HCT116 (cell line): Measurements from ENCODE around the gene APBA1.

Experiments
- CEBPB ChIP-seq: IDR thresholded peaks from 2 replicates; pipeline ENCODE4 v1.6.1; 2012; ENCODE audit warnings: low read depth
- CTCF ChIP-seq, 3 experiments: fragments of 200-600 bp in 1 of 3; sonication (generic) in 1 of 3; IDR thresholded peaks in 2 of 3; conservative IDR thresholded peaks in 1 of 3; 2 replicates each; pipeline ENCODE4 v1.5.1; 2012 to 2017; ENCODE audit warnings: low read depth in 2 of 3, low read length in 2 of 3, antibody characterized with exemption in 1 of 3, borderline replicate concordance in 1 of 3, control low read depth in 1 of 3, mild to moderate bottlenecking in 1 of 3, mixed read lengths in 1 of 3, mixed run types in 1 of 3, moderate library complexity in 1 of 3; ENCODE audit not compliant: insufficient read depth in 1 of 3
- EZH2 ChIP-seq: fragments of 200-600 bp; sonication (generic); IDR thresholded peaks from 2 replicates; pipeline ENCODE4 v1.6.1; 2017; ENCODE audit warnings: antibody characterized with exemption, mixed run types
- FOSL1 ChIP-seq: IDR thresholded peaks from 2 replicates; pipeline ENCODE4 v1.6.1; 2012; ENCODE audit warnings: low read depth
- POLR2A ChIP-seq: IDR thresholded peaks from 2 replicates; pipeline ENCODE4 v1.7.0; 2011; ENCODE audit warnings: borderline replicate concordance; ENCODE audit not compliant: insufficient read depth, insufficient read length; ENCODE audit errors: extremely low read depth
- RAD21 ChIP-seq: IDR thresholded peaks from 2 replicates; pipeline ENCODE4 v1.6.1; 2012; ENCODE audit warnings: low read depth, mild to moderate bottlenecking
- SIN3A ChIP-seq: IDR thresholded peaks from 2 replicates; pipeline ENCODE4 v1.6.1; 2012; ENCODE audit warnings: low read depth

- TF ChIP-seq EZH2 (no peak), CTCF (IDR thresholded peaks at IDR 0.05 in 2 of 3, conservative IDR thresholded peaks at IDR 0.05 in 1 of 3; ENCODE audit: borderline replicate concordance in 1 of 3, insufficient read depth in 1 of 3, low read depth in 2 of 3, low read length in 2 of 3) (no peak), CEBPB (no peak), POLR2A (no peak), RAD21 (no peak), SIN3A (no peak), FOSL1 (no peak)
These were observed 92.2 kb downstream of the APBA1 start for GRCh38 chr9:69579760-69580581.
